ENCODE results near the gene ME2. TPM values are rescaled to one million over a fixed set of nuclear protein-coding genes. Genes with fewer than 3 reads are reported as not detected.

ME2 gene
- total RNA-seq, 4 donors from 2014 or later: 31.9 to 51.5 (median 46.4) TPM

GRCh38 chr18:50973367-50974126 is 94.6 kb downstream of the ME2 start:
- H3K4me3 ChIP-seq (replicated peaks in 1 of 3): no peak overlapping the region
- peak overlapping the region in 2 of 3 donors; percentile 22 to 61 for H3K27ac ChIP-seq
- H3K27me3 ChIP-seq: no peaks in the 10 kb centered on the region
- TF ChIP-seq CTCF (IDR thresholded peaks at IDR 0.05) (no peak), POLR2A (IDR thresholded peaks at IDR 0.05) (no peak)
- 72 to 79% methylated on average over 4 of the region's 4 CpGs for WGBS, 2 donors
- H3K9me3 ChIP-seq: no peaks in the 10 kb centered on the region
- H3K4me1 ChIP-seq: peaks cover 33 to 42% of the 10 kb centered on the region in 2 donors
- H3K36me3 ChIP-seq: peaks cover 14 to 31% of the 10 kb centered on the region in 2 donors
- DNase-seq: peak; percentile 44 to 49
- intact Hi-C loops (cut with DNase I): no loop called here

- Histone ChIP-seq H3K4me1 (peaks cover 14 to 16% of the 10 kb centered on the region in 2 donors), H3K36me3 (peaks cover 14 to 35% of the 10 kb centered on the region in 2 donors), H3K9me3 (no peaks in the 10 kb centered on the region), H3K27me3 (no peaks in the 10 kb centered on the region), H3K4me3 (replicated peaks in 1 of 3) (no peak overlapping the region), H3K27ac (no peak overlapping the region)
- DNase-seq: no peak
- intact Hi-C loops (cut with DNase I): no loop called here
- 88 to 91% methylated on average over 5 of the region's 5 CpGs for WGBS, 2 donors
- TF ChIP-seq CTCF (IDR thresholded peaks at IDR 0.05): no peak
- no peak for TF ChIP-seq POLR2A (IDR thresholded peaks at IDR 0.05)
Measured at GRCh38 chr18:50977037-50977760, 98.3 kb downstream of the ME2 start.

- peaks cover 14 to 21% of the 10 kb centered on the region in 2 donors for H3K36me3 ChIP-seq
- peak overlapping the region; percentile 61 to 66 (median 62) for H3K27ac ChIP-seq
- WGBS, 2 donors: 87 to 89% methylated on average over 1 of the region's 1 CpG
Measured at GRCh38 chr18:50981381-50981780, 102.5 kb downstream of the ME2 start.

GRCh38 chr18:50982086-50982801 is 103.3 kb downstream of the ME2 start:
- Histone ChIP-seq H3K36me3 (peaks cover 9 to 12% of the 10 kb centered on the region in 2 donors), H3K4me1 (peaks cover 2 to 15% of the 10 kb centered on the region in 2 donors), H3K9me3 (no peaks in the 10 kb centered on the region), H3K27me3 (no peaks in the 10 kb centered on the region), H3K27ac (peak overlapping the region; percentile 61 to 66 (median 62)), H3K4me3 (replicated peaks in 1 of 3) (no peak overlapping the region)
- intact Hi-C loops (cut with DNase I): no loop called here
- 39 to 54% methylated on average over 8 of the region's 8 CpGs for WGBS, 2 donors
- DNase-seq: peak; percentile 74 to 88
- TF ChIP-seq CTCF (IDR thresholded peaks at IDR 0.05) (no peak), POLR2A (IDR thresholded peaks at IDR 0.05) (no peak)

More at GRCh38 chr18:50981381-50981780, 102.5 kb downstream of the ME2 start:
- no peak for TF ChIP-seq POLR2A (IDR thresholded peaks at IDR 0.05)
- TF ChIP-seq CTCF (IDR thresholded peaks at IDR 0.05): no peak
- DNase-seq: no peak
- Histone ChIP-seq H3K4me3 (replicated peaks in 1 of 3) (no peak overlapping the region), H3K9me3 (no peaks in the 10 kb centered on the region), H3K27me3 (no peaks in the 10 kb centered on the region), H3K4me1 (peaks cover 2 to 12% of the 10 kb centered on the region in 2 donors)
- intact Hi-C loops (cut with DNase I): no loop called here
